ENCODE results near the gene FGF18.

- TF ChIP-seq CTCF (conservative IDR thresholded peaks at IDR 0.05; ENCODE audit: low read length): no peak
- TF ChIP-seq EZH2phosphoT487 (IDR thresholded peaks at IDR 0.05; ENCODE audit: borderline replicate concordance): no peak
These were observed 75.8 kb downstream of the FGF18 start for GRCh38 chr5:171495122-171495700.

Data from Loucy (cell line).